GM18508 (cell line): ENCODE data around the gene KCNMB1.

ENCODE experiments used
- ATAC-seq: cut with Tn5 transposase; IDR thresholded peaks from one replicate; pipeline ENCODE4 v1.9.1; 2021; ENCODE audit warnings: moderate number of reproducible peaks; ENCODE audit not compliant: insufficient read depth, unreplicated experiment

KCNMB1 gene

DNA sequence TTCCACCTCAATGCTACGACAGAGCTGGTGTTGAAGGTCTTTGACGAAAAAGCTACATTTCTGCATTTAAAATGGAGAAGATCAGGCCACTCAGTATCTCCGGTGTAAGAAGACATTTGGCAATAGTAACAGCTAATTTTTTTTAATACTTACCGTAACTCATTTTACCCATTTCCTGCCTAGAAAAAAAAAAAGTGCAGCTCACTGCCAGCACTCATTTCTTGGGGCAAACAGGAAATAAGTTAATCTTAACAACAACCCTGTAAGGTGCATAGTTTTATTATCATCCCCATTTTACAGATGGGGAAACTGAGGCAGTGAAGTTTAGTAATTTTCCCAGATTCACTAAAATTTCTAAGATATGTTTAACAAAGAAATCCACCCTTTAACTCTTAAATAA, 27.4 kb upstream of the KCNMB1 start:
- ATAC-seq = no peak

DNA sequence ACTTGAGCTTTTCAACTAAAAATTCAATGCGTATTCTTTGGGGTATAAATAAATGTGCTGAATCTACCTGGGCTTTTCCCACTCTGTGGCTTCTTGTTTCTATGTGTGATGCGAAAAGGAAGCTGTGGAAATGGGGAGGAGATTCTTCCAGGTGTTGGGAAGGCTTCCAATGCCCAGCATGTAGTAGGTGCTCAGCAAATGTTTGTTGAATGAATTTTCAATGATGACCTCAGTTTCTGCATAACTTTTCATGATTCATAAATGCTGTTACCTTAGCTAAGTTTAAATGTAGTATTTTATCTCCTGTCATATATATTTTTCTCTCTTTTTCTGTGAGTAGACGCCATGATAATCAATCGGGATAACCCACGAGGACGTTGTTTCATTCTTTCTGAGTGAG, 25.6 kb upstream of the KCNMB1 start:
- no peak for ATAC-seq

DNA sequence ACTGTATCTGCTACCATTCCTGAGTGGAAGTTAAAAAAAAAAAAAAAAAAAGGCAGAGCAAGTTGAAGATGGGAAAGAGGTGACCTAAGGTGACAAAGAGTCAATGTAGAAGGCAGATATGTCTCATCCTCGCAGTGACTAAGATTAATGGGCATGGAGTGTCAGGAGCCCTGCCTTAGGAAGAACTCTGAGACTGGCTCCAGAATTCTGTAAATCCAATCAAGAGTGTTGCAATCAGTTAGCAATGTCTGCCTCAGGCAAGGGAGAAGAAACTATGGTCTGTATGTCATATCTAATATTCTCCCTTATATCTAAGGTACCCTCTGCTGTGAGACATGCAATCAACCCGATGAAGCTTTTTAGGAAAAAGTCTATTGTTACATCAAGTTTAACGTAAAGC, 24.7 kb upstream of the KCNMB1 start:
- no peak for ATAC-seq

DNA sequence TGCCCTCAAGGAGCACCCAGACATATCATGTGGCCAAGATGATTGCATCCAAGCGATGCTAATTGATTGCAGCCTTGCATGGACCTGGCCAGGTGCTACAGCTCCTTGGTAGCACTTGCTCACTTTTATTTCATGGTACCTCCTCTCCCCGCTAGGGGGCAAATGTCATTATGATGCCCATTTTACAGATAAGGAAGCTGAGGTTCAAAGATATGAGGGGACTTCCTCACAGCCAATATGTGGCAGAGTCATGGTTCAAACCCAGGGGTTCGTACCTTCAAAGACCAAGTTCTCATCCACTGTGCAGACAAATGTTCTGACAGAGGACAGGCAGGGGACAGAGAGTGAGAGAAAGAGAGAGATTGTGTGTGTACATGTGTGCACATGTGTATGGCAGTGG, 21.9 kb upstream of the KCNMB1 start:
- no peak for ATAC-seq

DNA sequence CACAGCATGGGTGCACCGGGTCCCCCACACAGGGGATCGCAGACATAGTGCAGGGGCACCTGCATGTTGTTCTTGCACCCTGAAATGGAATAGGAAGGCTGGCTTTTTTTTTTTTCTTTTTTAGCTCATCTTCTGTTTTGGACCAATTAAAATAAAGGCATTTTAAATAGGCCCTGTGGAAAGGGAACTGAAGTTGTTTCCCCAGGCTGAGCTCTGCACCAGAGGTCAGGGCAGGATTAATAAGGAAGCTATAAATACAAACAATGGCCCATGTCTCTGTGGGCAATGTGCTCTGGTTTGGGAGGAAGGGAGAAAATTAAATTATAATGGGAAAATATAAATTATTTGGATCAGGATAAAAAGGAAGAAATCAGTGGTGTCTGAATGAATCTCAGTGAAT, 21.2 kb upstream of the KCNMB1 start:
- ATAC-seq = no peak

DNA sequence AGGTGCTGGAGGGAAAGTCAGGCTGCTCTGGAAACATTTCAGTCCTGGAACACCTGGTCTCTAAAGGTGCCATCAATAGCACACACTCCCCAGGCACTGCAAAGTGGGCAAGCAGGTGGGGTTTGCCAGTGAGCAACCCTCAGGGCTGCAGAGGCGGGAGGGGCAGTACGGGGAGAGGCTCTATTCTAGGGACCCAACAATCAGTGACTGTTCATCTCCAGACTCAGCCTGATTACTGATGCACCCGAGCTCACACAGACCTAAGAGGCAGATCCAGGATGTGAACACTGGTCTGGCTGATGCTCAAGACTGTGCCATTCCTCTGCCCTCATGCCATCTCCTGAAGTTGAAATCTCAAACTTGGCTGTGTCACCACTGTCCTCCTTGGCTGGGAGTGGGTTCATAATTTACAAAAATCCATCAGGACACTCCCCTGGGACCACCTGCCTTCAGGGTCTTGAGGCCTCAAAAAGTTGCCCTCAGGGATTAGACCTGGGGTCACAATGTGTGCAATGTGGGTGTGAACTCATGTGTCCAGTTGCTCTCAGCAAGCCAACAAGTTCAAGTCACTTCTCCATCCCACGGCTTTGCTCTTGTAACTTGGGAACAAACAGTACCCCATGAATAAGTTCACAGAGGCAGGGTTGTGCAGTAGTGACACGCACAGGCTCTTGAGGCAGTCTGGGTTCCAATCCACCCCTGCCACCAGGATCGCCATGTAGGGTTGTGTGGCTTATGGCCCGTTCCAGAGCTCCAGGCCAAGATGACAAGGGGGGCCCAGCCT, 19.9 kb upstream of the KCNMB1 start:
- ATAC-seq = no peak

DNA sequence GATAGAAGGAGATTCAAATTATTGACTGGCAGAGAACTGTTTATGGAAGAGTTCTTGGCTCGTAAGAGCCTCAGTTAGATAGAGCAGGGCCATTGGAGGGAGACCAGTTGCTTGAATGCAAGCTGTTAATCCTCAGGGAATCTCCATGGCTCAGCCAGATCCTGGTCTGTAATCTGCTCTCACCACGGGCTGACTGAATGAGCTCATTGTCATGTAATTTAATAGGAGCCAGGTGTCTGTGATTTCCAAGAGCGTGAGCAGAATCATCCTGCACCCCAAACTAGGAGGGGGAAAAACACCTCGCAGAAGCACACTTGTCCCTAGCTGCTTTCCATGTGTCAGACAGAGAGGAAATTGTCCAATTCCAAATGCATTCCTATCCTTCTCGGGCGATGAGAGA, 19.1 kb upstream of the KCNMB1 start:
- no peak for ATAC-seq

DNA sequence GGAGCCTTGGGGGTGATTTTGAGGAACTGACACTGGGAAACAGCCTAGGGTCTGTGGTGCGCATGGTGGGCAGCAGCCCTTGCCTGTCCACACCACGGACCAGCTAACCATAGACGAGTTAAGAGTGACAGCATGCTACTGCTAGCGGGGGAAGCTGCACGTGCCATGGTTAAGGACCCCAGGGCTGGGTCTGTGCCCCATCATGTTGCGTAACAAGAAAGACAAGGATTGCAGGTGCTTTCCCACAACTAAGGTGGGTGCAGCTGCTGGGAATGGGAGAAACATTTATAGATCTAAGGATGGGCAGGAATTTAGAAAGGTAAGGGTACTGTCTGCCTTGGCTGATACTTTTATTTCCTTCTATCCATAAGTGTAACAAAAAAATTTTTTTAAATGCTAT, 17.9 kb upstream of the KCNMB1 start:
- no peak for ATAC-seq

DNA sequence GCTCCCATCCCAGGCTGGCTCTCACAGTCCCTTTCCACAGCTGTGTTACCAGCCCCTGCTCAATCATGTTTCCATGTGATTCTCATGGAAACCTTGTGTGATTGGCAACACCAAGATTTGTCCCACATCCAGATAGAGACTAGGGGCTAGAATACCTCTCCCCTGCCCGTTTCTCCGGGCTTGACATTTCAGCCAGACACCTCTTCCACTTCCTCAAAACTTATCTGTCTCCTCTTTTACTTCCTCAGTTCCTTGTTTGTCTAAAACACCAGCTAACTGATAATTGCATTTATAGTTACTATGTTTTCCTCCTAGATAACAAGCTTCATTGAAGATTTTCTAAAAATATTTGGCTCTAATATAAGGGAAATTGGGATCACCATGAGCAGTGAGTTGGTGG, 16.6 kb upstream of the KCNMB1 start:
- ATAC-seq = no peak

DNA sequence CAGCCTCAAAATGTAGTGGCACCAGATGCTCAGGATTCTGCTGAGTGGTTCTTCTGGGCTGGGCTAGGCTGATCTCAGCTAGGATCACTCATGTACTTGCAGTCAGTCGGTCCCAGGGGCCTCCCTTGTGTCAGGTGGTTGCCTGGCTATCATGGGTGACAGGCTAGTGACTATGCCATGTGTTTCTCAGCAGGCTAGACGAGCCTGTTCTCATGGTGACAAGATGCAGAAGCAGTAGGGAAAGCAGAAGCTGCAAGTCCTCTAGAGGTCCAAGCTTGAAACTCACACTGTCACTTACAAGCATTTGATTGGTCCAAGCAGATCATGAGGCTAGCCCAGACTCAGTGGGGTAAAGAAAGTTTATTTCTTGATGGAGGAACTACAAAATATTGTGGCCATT, 15.2 kb upstream of the KCNMB1 start:
- no peak for ATAC-seq

DNA sequence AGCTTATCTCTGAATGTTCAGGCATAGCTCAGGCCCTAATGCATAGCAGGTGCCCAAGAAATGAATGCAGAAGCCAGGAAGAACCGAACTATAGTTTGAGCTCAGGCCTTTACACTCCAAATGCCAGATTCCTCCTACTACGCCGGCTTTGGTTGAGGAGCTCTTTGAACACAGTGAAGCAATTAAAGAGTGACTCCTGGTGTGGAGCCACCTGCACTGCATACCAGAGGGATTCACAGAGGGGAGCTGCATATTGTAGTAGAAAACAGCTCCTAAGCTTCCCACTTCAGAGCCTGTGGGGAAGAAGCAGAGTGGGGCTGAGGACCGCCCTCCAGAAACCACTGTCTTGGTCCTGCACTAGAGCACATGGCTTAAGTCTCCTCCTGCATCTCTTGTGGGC, 14.5 kb upstream of the KCNMB1 start:
- no peak for ATAC-seq

DNA sequence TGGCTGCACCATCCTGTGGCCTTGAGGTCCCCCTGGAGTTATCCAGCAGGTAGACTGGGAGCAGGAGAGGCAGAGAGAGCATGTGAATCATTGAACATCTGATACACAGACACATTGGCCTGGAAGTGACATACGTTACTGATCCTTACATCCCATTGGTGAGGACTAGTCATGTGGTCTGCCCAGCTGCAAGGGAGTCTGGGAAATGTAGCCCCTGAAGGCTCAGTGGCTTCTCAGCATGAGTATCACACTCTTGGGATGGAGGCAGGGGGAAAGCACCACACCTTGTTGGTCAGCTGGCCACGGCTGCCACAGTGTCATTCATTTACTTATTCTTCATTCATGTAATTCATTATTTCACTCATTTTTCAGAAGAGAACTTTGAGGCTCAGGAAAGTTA, 13.3 kb upstream of the KCNMB1 start:
- ATAC-seq = no peak

DNA sequence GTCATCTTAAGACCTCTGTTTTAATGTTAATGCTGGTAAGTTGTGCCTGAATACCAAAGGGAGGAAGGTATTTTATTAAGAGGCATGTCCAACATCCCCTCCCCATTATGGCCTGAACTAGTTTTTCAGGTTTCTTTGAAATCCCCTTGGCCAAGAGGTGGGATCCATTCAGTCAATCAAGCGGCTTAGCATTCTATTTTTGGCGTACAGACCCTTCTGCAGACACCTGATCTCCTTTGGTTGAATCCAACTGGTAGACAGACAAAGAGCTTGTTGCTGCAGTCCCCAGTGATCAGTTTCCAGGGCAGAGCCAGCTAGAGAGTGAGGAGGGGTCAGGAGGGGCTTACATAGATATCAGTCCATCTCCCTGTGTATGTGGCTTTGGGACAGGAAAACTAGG, 7.9 kb upstream of the KCNMB1 start:
- no peak for ATAC-seq

DNA sequence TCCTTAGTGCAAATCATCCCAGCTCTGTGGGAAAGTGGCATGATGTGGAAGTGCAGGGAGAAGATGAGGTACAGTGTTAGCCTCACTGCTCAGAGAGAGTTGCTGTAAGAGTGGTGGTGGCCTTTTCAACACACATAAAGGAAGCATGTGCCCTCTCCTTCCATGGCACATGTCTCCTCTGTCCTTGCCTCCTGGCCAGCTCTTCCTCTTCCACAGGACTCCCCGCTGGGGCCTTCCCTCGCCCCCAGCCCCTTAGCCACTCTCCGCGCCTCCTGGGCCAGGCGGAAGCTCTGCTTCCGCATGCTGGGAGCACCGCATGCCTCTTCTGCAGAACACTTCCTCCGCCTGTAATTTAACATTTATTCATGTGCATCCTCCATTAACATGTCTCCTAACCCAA, 4.8 kb upstream of the KCNMB1 start:
- ATAC-seq = no peak

DNA sequence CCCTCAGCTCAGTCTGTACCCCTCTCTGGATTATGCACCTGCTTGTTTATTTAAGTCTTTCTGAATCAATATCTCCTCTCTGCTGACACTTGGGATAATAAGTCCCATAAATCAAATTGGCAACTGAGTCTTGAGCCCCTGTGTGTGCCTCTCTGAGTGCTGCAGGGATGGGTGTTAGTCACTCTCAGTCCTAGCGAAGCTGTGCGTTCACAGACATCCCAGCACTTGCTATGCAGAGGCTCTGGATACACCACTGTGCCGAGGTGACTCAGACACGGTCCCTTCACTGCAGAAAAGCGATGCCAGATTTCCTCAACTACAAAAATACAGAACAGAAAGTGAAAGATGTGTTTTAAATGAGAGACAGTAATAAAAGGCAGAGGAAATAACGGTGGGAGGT, 4.1 kb upstream of the KCNMB1 start:
- no peak for ATAC-seq

DNA sequence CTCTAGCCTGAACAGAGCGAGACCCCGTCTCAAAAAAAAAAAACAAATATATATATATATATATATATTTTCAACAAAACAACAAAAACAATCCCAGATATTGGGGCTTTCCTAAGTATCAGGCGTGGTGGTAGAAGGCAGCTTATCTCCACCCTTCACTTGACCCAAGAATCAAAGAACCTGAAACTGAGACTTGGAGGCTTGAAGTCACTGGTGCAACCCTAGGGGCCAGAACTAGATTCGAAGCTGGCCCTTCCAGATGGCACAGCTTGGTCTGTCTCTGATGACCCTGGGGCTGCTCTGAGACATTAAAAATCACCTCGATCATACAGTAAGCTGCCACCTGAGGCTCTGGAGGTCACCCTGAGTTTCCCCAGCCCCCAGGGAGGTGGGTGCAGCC, 1.3 kb upstream of the KCNMB1 start:
- ATAC-seq = no peak

DNA sequence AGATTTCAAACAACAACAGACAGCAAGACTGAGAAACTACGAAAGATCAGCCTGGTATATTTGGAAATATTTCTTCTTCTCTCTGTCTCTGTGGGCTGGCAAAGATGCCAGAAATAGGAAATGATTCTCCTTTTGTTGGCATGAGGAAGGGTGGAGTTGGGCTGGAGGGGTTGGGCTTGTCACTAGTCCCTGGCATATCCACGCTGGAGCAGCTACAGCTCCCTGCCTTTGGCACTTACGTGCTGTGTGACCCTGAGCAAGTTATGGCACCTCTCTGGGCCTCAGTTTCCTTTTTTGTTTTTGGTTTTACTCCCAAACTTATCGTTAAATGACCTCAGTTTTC, 354 bp upstream of the KCNMB1 start:
- ATAC-seq = no peak

DNA sequence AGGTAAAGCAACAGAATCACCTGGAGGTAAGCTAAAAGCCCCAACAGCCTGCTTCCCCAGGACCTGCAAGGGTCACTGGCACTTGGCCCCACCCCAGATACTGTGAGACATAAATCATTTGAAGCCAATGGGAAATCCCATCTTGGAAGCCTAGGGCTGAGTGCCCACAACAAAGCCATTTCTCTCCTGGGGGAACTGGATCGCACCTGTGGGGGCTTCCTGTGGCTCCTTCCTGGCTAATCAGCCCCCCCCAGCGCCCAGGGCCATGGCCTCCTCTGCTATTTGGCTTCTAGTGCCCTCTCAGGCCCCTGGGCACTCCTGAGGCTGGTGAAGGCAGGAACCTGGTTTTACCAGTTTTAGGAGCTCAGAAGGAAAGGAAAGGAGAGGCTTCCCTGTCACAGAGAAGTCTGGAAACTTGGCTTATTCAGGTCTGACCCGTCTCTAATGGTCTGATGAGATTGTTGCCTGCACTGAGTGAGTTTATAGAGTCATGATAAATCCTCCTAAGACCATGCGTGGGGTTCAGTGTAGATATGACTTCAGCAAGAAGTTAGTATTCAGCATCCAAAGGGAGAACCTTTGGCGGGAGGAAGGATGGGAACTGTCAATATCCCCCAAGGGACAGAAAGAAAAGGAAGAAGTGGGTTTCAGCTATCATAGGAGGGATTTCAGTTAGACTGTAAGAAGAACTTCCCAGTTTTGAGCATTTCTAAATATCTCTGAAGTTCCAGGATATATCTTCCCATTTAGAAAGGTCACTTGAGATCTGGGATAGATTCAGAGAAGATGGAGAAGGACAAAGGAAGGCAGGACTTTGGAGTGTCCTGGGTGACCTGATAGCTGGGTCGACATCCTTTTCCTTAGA, 1.2 kb downstream of the KCNMB1 start:
- no peak for ATAC-seq

DNA sequence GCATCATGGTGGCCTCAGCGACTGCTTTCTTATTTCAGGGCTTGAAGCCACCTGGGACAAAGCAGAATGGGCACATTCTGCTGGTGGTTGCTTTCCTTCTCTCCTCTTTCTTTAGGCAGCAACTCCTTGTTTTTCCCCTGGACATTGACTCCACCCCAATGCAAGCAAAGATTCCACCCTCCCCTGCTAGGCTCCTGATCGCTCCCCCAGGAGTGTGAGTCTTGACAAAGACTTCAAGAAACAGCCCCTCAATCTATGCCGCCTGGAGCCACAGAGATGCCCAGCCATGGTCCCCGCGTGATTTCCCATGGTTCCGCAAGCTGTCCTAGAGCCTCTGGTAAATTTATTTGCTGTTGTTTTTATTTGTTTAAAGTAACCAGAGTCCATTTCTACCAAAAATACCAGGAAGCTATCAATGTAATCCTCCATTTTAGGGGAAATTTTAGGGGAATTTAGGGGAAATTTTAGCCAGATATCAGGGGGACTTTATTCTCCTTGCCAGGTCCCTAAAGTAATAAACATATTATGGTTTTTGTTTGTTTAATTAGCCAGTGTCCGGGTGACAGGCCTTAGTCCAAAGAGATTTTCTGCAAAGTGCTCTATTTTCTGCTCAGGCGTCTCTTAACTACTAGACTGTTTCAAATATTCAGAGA, 2.3 kb downstream of the KCNMB1 start:
- ATAC-seq = no peak

DNA sequence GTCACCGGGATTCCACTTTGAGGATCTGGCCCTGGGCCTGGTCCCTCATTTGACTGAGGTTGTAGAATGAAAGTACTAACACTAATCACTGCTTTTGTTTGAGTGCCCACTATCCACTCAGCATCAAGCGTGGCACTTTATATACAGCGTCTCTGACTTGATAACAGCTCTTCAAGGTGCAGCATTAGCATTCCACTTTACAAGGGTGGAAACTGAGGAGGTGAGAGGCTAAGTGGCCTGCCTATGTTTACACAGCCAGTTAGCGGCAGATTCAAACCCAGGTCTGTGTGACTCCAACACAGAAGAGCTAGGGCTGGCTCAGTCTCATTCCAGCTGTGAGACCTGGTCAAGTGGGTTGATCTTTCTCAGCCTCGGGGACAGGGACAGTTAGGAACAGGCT, 5.9 kb downstream of the KCNMB1 start:
- no peak for ATAC-seq

DNA sequence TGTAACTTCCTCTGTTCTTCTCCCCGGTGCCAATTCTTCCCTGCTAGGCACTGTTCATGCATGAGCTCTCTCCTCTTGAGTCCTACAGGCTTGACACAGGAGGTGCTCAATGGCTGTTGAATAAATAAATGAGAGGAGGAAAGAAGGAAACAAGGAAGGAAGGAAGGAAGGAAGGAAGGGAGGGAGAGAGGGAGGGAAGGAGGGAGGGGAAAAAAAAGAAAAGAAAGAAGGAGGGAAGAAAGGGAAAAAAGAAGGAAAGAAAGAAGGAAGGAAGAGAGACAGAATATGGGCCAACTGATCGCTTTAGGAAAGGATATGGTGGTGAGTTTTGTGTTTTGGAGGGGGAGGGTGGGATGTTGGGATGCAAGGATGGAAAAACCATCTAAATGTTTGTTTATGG, 6.4 kb downstream of the KCNMB1 start:
- ATAC-seq = no peak
